Spleen (tissue), 7 donors: Measurements from ENCODE around the gene SUPT20H.

Experiments
- CTCF ChIP-seq, 11 experiments: fragments of 200-600 bp in 7 of 11; fragments of 450-650 bp in 4 of 11; sonication (generic) in 4 of 11; IDR thresholded peaks in 8 of 11; conservative IDR thresholded peaks in 3 of 11; 1 replicate in 7 of 11; 2 replicates in 4 of 11; pipeline versions ENCODE4 v1.4.0 to v1.8.0; 2016 to 2021; ENCODE audit warnings: antibody characterized with exemption in 11 of 11, inconsistent platforms in 4 of 11, mild to moderate bottlenecking in 1 of 11
- POLR2AphosphoS5 ChIP-seq, 3 donors: sonication (generic); formaldehyde crosslinking; IDR thresholded peaks; one replicate each; pipeline ENCODE4 v1.5.1; 2017; ENCODE audit warnings: antibody characterized with exemption in 3 of 3
- donor health status: DM: no; HTN: no; CAD: no; lungs with moderate emphysema.
- donor health status: DM: no; HTN: no; CAD: no.
- donor health status: DM: no; HTN: no; CAD: no.

- TF ChIP-seq POLR2AphosphoS5 (IDR thresholded peaks at IDR 0.05) (peak in 2 of 3 donors; percentile 36 to 73), CTCF (IDR thresholded peaks at IDR 0.05 in 8 of 11, conservative IDR thresholded peaks at IDR 0.05 in 3 of 11) (peak in 1 of 11 experiments; percentile 12)
Observed at GRCh38 chr13:37090912-37091311, 31.4 kb upstream of the SUPT20H start.
